ENCODE data around the gene NUDT22.

The NUDT22 gene

GRCh38 chr11:64227405-64227956 is 1.4 kb downstream of the NUDT22 start:
- no peak for DNase-seq

GRCh38 chr11:64229090-64229743 is 3.1 kb downstream of the NUDT22 start:
- no peak for DNase-seq

- DNase-seq = no peak
These were observed 3.7 kb downstream of the NUDT22 start for GRCh38 chr11:64229744-64230170.

- peak; percentile 71 to 90 (median 86) for DNase-seq
These were observed 4.3 kb downstream of the NUDT22 start, which contains the start of gene DNAJC4 for GRCh38 chr11:64230171-64230984. Gene DNAJC4 (plus strand): TSS chr11:64230548. CDS start chr11:64230855, 307 bp downstream.

GRCh38 chr11:64230985-64231365 is 4.9 kb downstream of the NUDT22 start:
- DNase-seq = no peak

GRCh38 chr11:64231546-64231945 is 5.5 kb downstream of the NUDT22 start:
- DNase-seq = no peak

- no peak for DNase-seq
These were observed 6.3 kb downstream of the NUDT22 start for GRCh38 chr11:64232182-64232966.

- DNase-seq = no peak
These were observed 6.9 kb downstream of the NUDT22 start for GRCh38 chr11:64232967-64233315.

- peak; percentile 63 to 89 (median 76) for DNase-seq
These were observed 8.0 kb downstream of the NUDT22 start, which contains the start of gene VEGFB for GRCh38 chr11:64233913-64234586. Gene VEGFB (plus strand): TSS chr11:64234584. CDS start chr11:64234834, 250 bp downstream.

- DNase-seq = peak; percentile 46 to 81 (median 64)
These were observed 8.7 kb downstream of the NUDT22 start for GRCh38 chr11:64234647-64235379.

- DNase-seq = no peak
These were observed 9.5 kb downstream of the NUDT22 start for GRCh38 chr11:64235437-64236161.

- no peak for DNase-seq
These were observed 11.4 kb downstream of the NUDT22 start for GRCh38 chr11:64237484-64237951.

GRCh38 chr11:64238076-64238475 is 12.0 kb downstream of the NUDT22 start:
- no peak for DNase-seq

GRCh38 chr11:64238999-64239398 is 12.9 kb downstream of the NUDT22 start:
- DNase-seq = peak; percentile 77 to 85 (median 82)

GRCh38 chr11:64239662-64240434 is 13.8 kb downstream of the NUDT22 start:
- DNase-seq = peak; percentile 95 to 99 (median 97)

- DNase-seq = peak; percentile 99 to 100 (median 100)
These were observed 14.6 kb downstream of the NUDT22 start, which contains the start of gene FKBP2 for GRCh38 chr11:64240435-64241240. Gene FKBP2 (plus strand): TSS chr11:64241095. CDS start chr11:64242388, 1,293 bp downstream.

GRCh38 chr11:64241241-64241490 is 15.1 kb downstream of the NUDT22 start:
- DNase-seq = peak in 3 of 4 experiments; percentile 100

- DNase-seq = peak; percentile 47 to 100 (median 65)
These were observed 15.7 kb downstream of the NUDT22 start for GRCh38 chr11:64241491-64242374.
